GM19099 (cell line): ENCODE data around the gene FMO4.

Experiments used
- POLR2A ChIP-seq: IDR thresholded peaks from 3 replicates; pipeline ENCODE4 v1.6.1; 2011; ENCODE audit warnings: low read depth; ENCODE audit not compliant: insufficient read length; ENCODE audit errors: extremely low read depth

Gene FMO4

GRCh38 chr1:171300401-171300800, 13.6 kb upstream of the FMO4 start:
- no peak for TF ChIP-seq POLR2A

- no peak for TF ChIP-seq POLR2A
Measured at GRCh38 chr1:171310661-171311087, 3.3 kb upstream of the FMO4 start.

GRCh38 chr1:171311771-171312558, 2.0 kb upstream of the FMO4 start:
- TF ChIP-seq POLR2A = no peak

- TF ChIP-seq POLR2A = no peak
Measured at GRCh38 chr1:171313319-171313834, 606 bp upstream of the FMO4 start.

DNA sequence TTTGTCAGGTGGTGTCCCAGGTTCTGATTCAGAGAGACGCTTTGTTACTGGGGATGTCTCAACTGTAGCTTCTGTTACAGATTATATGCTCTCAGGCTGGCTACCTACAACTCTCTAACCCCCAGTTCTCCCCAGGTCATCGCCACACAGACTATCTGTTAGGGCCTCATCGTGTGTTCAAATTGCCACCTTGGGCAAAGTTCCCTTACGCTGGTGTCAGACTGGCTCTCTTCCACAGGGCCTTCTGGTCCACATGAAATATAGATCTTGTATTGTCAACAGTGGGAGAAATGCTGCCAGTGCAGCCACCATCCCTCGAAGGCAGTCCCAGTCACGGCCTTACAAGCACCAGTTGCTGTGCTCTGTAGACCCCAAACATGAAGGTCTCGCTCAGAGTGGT, 15.3 kb downstream of the FMO4 start:
- TF ChIP-seq POLR2A = no peak

DNA sequence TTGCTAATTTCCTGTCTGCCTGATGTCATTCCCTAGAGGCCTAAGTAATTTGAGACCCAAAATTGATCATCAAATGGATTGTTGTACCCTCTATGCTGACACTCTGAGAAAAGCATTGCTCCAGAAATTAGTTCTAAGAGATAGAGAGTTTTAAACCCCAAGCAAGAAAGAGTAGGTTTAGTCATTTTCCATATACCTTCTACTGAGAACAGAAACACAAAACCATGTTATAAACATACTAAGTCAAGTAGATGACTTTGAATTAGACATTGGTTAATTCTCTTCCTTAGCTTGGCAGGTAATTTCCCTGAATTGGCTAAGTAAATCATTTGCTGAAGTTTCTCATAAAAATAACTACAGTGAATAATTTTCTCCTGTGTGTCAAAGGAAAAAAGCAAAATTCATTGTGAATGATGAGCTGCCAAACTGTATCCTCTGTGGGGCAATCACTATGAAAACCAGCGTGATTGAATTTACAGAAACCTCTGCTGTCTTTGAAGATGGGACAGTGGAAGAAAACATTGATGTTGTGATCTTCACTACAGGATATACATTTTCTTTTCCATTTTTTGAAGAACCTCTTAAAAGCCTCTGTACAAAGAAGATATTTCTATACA, 20.1 kb downstream of the FMO4 start:
- TF ChIP-seq POLR2A = no peak

- no peak for TF ChIP-seq POLR2A
Measured at GRCh38 chr1:171335964-171336363, 22.0 kb downstream of the FMO4 start.

DNA sequence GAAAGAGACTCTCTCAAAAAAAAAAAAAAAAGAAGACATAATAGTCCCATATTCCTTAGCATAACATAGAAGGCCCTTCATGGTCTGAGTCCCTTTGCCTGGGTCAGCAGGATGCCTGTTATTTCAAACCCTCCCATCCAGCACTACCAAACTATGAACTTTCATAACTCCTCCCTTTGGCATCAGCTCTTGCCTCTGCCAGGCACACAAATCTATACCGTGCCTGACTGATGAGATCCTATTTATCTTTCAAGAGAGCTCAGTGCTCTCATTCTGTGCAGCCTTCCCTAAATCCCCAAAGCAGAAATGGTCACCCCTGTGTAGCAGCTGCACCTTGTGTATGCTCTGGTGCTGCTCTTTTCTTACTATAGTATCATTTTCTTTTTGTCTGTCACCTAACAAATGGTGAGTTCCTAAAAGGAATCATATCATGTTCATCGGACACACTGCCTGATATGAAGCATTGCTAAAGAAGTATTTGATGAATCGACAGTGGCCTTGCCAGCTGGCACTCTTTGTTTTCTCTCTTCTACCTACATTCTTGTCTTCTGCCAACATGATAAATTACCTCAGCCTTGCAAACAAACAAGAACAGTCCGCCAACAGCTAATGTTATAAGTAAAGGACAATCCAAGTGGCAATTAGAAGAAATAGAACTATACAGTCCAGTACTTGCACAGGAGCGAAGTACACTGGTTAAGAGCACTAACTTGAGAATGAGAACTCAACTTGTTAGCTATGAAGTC, 29.9 kb downstream of the FMO4 start:
- TF ChIP-seq POLR2A = no peak

- no peak for TF ChIP-seq POLR2A
Measured at GRCh38 chr1:171344473-171344820, 30.5 kb downstream of the FMO4 start.

DNA sequence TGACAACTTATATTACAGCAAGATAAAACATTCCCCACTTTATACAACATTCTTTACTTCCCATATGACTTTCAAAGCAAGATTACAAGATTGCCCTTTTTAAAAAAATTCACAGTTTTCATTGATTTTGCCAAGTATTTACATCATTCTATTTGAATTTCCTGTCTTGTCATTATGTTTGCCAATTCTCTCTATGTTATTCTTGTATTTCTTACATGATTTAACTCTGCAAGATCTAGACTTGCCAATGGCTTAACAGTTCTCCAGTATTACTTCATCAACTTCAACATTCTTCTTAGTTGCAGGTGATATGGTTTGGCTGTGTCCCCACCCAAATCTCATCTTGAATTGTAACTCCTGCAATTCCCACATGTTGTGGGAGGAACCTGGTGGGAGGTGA, 31.6 kb downstream of the FMO4 start:
- TF ChIP-seq POLR2A = no peak

GRCh38 chr1:171346881-171347280, 32.9 kb downstream of the FMO4 start:
- TF ChIP-seq POLR2A = no peak

GRCh38 chr1:171350594-171350993, 36.6 kb downstream of the FMO4 start:
- no peak for TF ChIP-seq POLR2A

GRCh38 chr1:171351961-171352360, 38.0 kb downstream of the FMO4 start:
- TF ChIP-seq POLR2A = no peak

GRCh38 chr1:171352554-171352953, 38.6 kb downstream of the FMO4 start:
- TF ChIP-seq POLR2A = no peak

DNA sequence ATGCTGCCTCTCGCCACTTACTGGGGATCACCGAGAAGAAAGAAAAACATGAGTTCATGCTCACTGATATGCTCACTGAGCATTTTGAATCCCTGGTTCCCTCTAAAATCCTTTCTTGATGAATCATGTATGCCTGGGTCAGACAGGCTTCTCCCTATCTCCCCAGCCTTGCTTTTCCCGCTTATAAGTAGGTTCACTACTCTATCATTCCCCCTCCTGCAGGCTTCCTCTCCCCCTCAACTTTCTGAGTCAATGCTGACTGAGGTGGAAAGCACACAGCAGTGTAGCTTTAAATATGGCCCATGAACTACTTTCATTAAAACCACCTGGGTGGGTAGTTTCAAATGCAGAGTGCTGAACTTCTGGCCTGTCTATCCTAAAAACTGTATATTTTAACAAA, 41.7 kb downstream of the FMO4 start:
- TF ChIP-seq POLR2A = no peak

GRCh38 chr1:171357179-171357578, 43.2 kb downstream of the FMO4 start:
- TF ChIP-seq POLR2A = no peak
